ENCODE measurements around the gene MAD2L2. TPM values are rescaled to one million over a fixed set of nuclear protein-coding genes. Genes with fewer than 3 reads are reported as not detected.

The MAD2L2 gene
- total RNA-seq, 1 donor from 2014 or later, result 34.9 TPM

DNA sequence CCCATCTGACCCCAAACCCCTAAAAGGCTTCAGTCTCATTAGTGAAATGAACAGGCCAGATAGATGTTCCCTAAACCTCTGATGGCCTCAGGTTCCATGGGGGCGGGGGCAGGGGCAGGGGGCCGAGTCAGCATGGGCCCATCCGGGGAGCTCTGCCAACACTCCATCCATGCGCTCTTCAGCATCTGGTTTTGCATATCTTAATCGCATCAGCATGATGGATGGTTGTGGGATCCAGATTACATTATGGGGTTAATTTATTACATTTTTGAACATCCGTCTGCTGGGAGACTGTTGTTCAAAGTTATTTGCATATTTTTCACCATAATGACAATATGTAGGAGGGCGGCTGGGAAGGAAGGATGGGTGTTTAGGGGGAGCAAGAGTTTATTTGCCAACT is 3.1 kb upstream of the MAD2L2 start:
- ATAC-seq (ENCODE audit: low read depth), result no peak
- TF ChIP-seq, protein P1, sequence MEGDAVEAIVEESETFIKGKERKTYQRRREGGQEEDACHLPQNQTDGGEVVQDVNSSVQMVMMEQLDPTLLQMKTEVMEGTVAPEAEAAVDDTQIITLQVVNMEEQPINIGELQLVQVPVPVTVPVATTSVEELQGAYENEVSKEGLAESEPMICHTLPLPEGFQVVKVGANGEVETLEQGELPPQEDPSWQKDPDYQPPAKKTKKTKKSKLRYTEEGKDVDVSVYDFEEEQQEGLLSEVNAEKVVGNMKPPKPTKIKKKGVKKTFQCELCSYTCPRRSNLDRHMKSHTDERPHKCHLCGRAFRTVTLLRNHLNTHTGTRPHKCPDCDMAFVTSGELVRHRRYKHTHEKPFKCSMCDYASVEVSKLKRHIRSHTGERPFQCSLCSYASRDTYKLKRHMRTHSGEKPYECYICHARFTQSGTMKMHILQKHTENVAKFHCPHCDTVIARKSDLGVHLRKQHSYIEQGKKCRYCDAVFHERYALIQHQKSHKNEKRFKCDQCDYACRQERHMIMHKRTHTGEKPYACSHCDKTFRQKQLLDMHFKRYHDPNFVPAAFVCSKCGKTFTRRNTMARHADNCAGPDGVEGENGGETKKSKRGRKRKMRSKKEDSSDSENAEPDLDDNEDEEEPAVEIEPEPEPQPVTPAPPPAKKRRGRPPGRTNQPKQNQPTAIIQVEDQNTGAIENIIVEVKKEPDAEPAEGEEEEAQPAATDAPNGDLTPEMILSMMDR (IDR thresholded peaks at IDR 0.05), result no peak

DNA sequence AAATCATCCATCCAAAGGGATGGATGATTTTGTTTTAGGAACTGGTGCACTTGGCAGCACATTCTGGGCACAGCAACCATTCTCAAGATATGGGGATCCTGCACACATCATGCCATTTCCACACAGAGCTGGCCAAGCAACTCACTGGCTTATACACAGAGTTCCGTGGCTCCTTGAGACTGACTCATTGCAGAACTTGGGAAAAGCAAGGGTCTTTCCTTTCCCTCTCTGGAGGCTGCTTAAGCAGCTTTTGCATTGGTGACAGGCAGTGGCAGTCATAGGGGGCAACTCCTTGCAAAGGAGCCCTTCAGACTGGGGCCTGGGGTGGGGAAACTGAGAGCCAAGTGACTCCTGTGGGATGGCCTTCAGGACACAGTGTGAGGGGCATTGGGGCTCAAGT is 1.9 kb upstream of the MAD2L2 start:
- peaks cover 2% of the 10 kb centered on the region for H3K27me3 Mint-ChIP-seq
- intact Hi-C loops (cut with micrococcal nuclease), result no loop called here
- DNase-seq (no peak), ATAC-seq (ENCODE audit: low read depth) (no peak)
- H3K36me3 Mint-ChIP-seq (ENCODE audit: low read depth), result peaks cover 2% of the 10 kb centered on the region
- POLR2A ChIA-PET, result interaction anchor here (0.7 to 4.5 kb wide), 4 partner anchors 19 to 226 kb away, joined by 3 to 38 read pairs (median 28); partner anchors contain the start of genes AGTRAP and FBXO6
- no peaks in the 10 kb centered on the region for H3K9me3 Mint-ChIP-seq
- CTCF ChIA-PET, result interaction anchor here (2.8 kb wide), 2 partner anchors 19 to 37 kb away, joined by 11 to 12 read pairs; partner anchors contain the start of gene FBXO6
- H3K4me3 Mint-ChIP-seq, result no peak overlapping the region
- no peak overlapping the region for H3K27ac Mint-ChIP-seq
- TF ChIP-seq, protein P1 (IDR thresholded peaks at IDR 0.05), result no peak
- peaks cover 22% of the 10 kb centered on the region for H3K4me1 Mint-ChIP-seq

More for the DNA sequence above, 3.1 kb upstream of the MAD2L2 start:
- Mint-ChIP-seq H3K4me3 (no peak overlapping the region), H3K9me3 (no peaks in the 10 kb centered on the region), H3K27me3 (peaks cover 7% of the 10 kb centered on the region), H3K36me3 (ENCODE audit: low read depth) (no peaks in the 10 kb centered on the region), H3K27ac (no peak overlapping the region), H3K4me1 (peaks cover 21% of the 10 kb centered on the region)
- CTCF ChIA-PET, result interaction anchor here (1.3 to 1.8 kb wide), 2 partner anchors 20 to 646 kb away, joined by 3 to 6 read pairs; partner anchors contain the start of gene FBXO6
- POLR2A ChIA-PET, result interaction anchor here (3.9 kb wide), 1 partner anchor 20 kb away, joined by 34 read pairs; the partner anchor contains the start of gene FBXO6
- DNase-seq, result no peak
- intact Hi-C loops (cut with micrococcal nuclease), result no loop called here

DNA sequence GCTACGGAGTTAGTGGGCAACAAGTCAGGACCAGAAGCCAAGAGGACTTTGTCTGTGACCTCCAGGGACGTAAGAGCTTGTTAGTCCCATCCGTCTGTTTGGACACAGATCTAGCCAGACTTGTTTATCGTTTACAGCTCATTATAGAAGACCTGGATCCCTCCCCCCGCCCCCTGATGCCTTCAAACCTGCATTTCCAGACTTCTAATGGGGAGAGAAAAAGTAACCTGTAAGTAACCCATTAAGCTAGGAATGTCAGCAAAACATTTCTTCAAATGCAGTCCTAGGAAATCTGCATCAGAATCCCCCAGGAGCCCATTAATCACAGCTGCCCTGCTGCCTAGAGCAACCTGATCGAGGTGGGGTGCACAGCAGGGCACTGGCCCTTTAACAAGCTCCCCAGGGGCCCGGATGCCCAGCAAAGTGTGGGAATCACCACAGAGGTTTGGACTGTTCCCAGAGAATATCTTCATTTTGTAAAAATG is 1.4 kb upstream of the MAD2L2 start:
- TF ChIP-seq, protein P1 (IDR thresholded peaks at IDR 0.05), result no peak
- DNase-seq, result no peak
- Mint-ChIP-seq H3K4me3 (peak overlapping the region; percentile 59), H3K27ac (no peak overlapping the region), H3K9me3 (no peaks in the 10 kb centered on the region), H3K4me1 (peaks cover 22% of the 10 kb centered on the region), H3K36me3 (ENCODE audit: low read depth) (peaks cover 2% of the 10 kb centered on the region), H3K27me3 (no peaks in the 10 kb centered on the region)
- no peak for ATAC-seq (ENCODE audit: low read depth)
- intact Hi-C loops (cut with micrococcal nuclease), result no loop called here
- ChIA-PET CTCF (interaction anchor here (1.0 to 2.8 kb wide), 3 partner anchors 18 to 39 kb away, joined by 3 to 12 read pairs (median 11); partner anchors contain the start of gene FBXO6), POLR2A (interaction anchor here (0.5 to 4.5 kb wide), 9 partner anchors 18 to 421 kb away, joined by 3 to 38 read pairs (median 5); partner anchors contain the start of genes AGTRAP and FBXO6)

DNA sequence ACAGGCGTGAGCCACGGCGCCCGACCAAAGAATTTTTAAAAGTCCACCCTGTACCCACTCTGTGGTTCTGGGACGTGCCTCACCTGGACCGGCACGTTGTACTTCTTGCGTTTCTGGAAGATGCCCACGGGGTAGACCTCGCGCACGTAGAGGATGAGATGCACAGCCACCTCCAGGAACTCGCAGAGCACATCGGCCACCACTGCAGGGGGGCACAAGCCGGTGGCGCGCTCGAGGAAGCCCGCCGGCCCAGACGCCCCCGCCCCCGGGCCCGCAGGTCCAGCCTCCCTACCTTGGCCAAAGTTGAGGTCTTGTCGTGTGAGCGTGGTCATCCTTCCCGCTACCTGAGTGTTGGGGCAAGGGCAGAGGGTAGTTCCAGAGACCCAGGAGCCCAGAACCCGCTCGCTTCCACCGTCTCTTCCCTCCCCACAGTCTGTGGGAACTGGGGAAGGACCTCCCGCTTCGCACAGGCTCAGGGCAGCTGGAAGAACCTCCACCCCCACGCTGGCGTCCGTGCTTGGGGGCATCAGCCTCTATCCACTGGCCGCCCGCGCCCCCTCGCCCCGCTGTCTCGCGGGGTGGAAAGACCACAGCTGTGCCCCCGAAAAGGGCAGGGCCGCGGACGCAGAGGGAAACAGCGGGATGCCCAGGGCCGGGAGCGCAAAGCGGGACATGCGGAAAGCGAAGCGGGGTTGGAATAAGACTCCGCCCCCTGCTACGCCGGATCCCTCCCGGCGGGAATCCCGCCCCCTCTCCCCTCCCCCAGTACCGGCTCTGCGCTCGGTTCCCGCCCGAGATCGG is 478 bp downstream of the MAD2L2 start:
- Mint-ChIP-seq H3K9me3 (no peaks in the 10 kb centered on the region), H3K4me1 (peaks cover 22% of the 10 kb centered on the region), H3K36me3 (ENCODE audit: low read depth) (peaks cover 8% of the 10 kb centered on the region), H3K27me3 (no peaks in the 10 kb centered on the region), H3K4me3 (peak overlapping the region; percentile 92), H3K27ac (no peak overlapping the region)
- ChIA-PET POLR2A (interaction anchor here (0.7 to 4.5 kb wide), 8 partner anchors 11 to 228 kb away, joined by 3 to 38 read pairs (median 6); partner anchors contain the start of gene FBXO6), CTCF (interaction anchor here (2.8 kb wide), 2 partner anchors 16 to 39 kb away, joined by 11 to 12 read pairs; partner anchors contain the start of gene FBXO6)
- intact Hi-C loops (cut with micrococcal nuclease), result loop anchor here (1.0 to 2.0 kb wide), 6 partner anchors 16 to 408 kb away; partner anchors contain the start of genes AGTRAP, FBXO2, FBXO44 and FBXO6
- ATAC-seq (ENCODE audit: low read depth), result peak; percentile 3
- no peak for DNase-seq
- TF ChIP-seq, protein P1 (IDR thresholded peaks at IDR 0.05), result no peak

DNA sequence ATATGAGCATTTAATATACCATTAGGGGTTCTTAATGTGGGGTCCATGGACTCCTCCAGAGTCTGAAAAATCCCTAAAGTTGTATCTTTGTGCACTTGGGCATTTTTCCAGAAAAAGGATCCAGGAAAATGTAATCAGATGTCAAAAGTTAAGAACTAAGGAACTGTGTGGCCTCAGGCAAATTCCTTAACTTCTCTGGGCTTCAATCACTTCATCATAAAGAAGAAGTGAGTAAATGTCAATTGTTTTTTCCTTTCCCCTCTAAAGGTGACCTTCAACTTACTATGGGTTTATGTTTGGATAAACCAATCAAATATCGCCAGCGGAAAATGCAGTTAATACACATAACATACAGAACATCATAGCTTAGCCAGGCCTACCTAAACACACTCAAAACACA is 2.5 kb downstream of the MAD2L2 start:
- H3K27ac Mint-ChIP-seq, result no peak overlapping the region

More for the DNA sequence above, 2.5 kb downstream of the MAD2L2 start:
- CTCF ChIA-PET, result no interaction called here
- intact Hi-C loops (cut with micrococcal nuclease), result no loop called here
- H3K36me3 Mint-ChIP-seq (ENCODE audit: low read depth), result peaks cover 22% of the 10 kb centered on the region
- H3K4me1 Mint-ChIP-seq, result peaks cover 19% of the 10 kb centered on the region
- no peak for ATAC-seq (ENCODE audit: low read depth)
- no peaks in the 10 kb centered on the region for H3K9me3 Mint-ChIP-seq
- no peak for DNase-seq
- no peaks in the 10 kb centered on the region for H3K27me3 Mint-ChIP-seq
- TF ChIP-seq, protein P1 (IDR thresholded peaks at IDR 0.05), result no peak
- H3K4me3 Mint-ChIP-seq, result peak overlapping the region; percentile 5
- POLR2A ChIA-PET, result interaction anchor here (0.6 kb wide), 1 partner anchor 10 kb away, joined by 3 read pairs; no protein-coding TSS in a partner anchor

All from activated B cell treated with CpG ODN at 0.5 μM for 24 hours (primary cell).